ENCODE data around the gene DEUP1.
"Not testable (repeated sequence)": the region's sequence is repeated elsewhere in the genome, so short reads cannot be mapped to it uniquely, and the experiment has no call there.

Gene DEUP1

DNA sequence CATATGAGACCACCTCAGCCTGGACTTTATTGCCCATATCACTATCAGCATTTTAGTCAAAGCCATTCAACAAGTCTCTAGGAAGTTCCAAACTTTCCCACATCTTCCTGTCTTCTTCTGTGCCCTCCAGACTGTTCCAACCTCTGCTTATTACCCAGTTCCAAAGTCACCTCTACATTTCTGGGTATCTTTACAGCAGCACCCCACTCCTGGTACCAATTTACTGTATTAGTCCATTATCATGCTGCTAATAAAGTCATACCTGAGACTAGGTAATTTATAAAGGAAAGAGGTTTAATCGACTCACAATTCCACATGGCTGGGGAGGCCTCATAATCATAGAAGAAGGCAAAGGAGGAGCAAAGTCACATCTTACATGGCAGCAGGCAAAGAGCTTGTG lies 16.1 kb upstream of the DEUP1 start:
- not testable (repeated sequence) for H3K36me3 ChIP-seq (ENCODE audit: control insufficient read depth in 1 of 2, insufficient read depth in 2 of 2, low read length in 2 of 2); H3K4me3 ChIP-seq (ENCODE audit: low read depth in 1 of 2, low read length in 2 of 2); H3K9ac ChIP-seq (ENCODE audit: low read depth in 1 of 2, low read length in 2 of 2); H3K4me1 ChIP-seq (ENCODE audit: control insufficient read depth in 1 of 2, insufficient read depth in 2 of 2, low read length in 2 of 2); H3K27me3 ChIP-seq (ENCODE audit: control insufficient read depth in 1 of 2, insufficient read depth in 2 of 2, low read length in 2 of 2); H3K27ac ChIP-seq (ENCODE audit: low read depth, low read length)
- peaks cover 7 to 12% of the 10 kb centered on the region in 2 donors for H3K9me3 ChIP-seq (ENCODE audit: control insufficient read depth in 1 of 2, low read length in 2 of 2)

DNA sequence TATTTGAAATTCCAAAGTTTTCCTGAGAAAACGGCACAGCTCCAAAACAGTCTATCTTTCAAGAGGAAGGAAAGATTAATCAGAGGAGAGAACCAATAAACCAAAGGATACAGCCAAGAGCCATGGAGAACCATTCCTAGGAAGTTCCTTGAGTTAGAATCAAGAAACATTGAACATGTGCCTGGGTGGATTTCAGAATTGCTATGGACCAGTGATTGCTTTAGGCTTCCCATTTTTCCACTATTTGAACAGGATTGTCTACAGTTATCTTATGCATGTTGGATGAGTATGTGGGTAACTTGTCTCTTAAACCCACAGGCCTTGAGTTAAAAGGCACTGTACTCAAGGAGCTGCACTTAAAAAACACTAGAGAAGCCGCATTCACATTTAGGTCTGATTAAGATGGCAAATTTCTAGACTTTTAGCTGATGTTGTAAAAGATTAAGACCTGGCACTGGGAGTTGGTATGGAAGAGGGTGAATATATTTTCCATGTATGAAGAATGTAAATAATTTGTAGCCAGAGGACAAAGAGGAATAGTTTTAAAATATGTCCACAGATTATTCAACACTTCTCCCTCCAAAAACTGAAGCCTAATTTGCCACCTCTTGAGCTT lies 11.2 kb upstream of the DEUP1 start:
- Histone ChIP-seq H3K4me3 (ENCODE audit: low read depth in 1 of 2, low read length in 2 of 2) (no peak overlapping the region), H3K9ac (ENCODE audit: low read depth in 1 of 2, low read length in 2 of 2) (no peak overlapping the region), H3K9me3 (ENCODE audit: control insufficient read depth in 1 of 2, low read length in 2 of 2) (peaks cover 6 to 10% of the 10 kb centered on the region in 2 donors), H3K36me3 (ENCODE audit: control insufficient read depth in 1 of 2, insufficient read depth in 2 of 2, low read length in 2 of 2) (no peaks in the 10 kb centered on the region), H3K27me3 (ENCODE audit: control insufficient read depth in 1 of 2, insufficient read depth in 2 of 2, low read length in 2 of 2) (no peaks in the 10 kb centered on the region), H3K27ac (ENCODE audit: low read depth, low read length) (no peak overlapping the region), H3K4me1 (ENCODE audit: control insufficient read depth in 1 of 2, insufficient read depth in 2 of 2, low read length in 2 of 2) (no peaks in the 10 kb centered on the region)

DNA sequence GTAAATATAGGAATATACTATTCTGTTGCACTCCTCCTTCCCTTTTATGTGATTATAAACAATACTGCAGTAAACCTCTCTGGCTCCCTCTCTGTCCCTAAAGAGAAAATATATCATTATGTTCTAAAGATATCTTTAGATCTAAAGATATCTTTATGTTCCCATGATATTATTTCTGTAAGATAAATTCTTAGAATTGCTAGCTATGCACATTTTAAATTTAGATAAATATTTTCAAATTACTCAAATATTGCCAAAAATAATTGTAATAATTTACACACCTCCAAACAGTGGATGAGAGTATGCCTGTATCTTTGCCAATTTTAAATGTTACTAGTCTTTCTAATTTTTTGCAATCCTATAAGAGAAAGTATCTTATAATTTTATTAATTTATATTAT lies 10.3 kb upstream of the DEUP1 start:
- Histone ChIP-seq H3K4me1 (ENCODE audit: control insufficient read depth in 1 of 2, insufficient read depth in 2 of 2, low read length in 2 of 2) (no peaks in the 10 kb centered on the region), H3K27me3 (ENCODE audit: control insufficient read depth in 1 of 2, insufficient read depth in 2 of 2, low read length in 2 of 2) (no peaks in the 10 kb centered on the region), H3K9ac (ENCODE audit: low read depth in 1 of 2, low read length in 2 of 2) (no peak overlapping the region), H3K4me3 (ENCODE audit: low read depth in 1 of 2, low read length in 2 of 2) (no peak overlapping the region), H3K36me3 (ENCODE audit: control insufficient read depth in 1 of 2, insufficient read depth in 2 of 2, low read length in 2 of 2) (no peaks in the 10 kb centered on the region), H3K27ac (ENCODE audit: low read depth, low read length) (no peak overlapping the region), H3K9me3 (ENCODE audit: control insufficient read depth in 1 of 2, low read length in 2 of 2) (peaks cover under 1 to 6% of the 10 kb centered on the region in 2 donors)

DNA sequence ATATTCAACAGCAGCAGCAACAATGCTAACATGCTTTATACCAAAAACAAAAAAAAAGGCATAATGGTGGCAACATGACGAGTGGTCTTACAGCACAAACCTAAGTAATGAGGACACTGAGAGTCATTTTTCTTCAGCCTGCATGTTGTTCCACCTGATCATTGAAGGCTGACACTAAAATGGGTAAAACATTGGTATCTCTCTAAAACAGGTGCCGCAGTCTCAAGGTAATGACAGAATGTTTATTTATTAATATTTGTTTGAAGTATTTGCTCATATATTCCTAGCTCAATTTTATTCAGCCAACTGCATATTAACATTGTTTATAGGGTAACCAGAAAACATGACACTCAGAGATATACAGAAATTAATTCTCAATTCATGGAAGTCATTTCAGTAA lies 8.3 kb upstream of the DEUP1 start:
- Histone ChIP-seq H3K27ac (ENCODE audit: low read depth, low read length) (no peak overlapping the region), H3K4me3 (ENCODE audit: low read depth in 1 of 2, low read length in 2 of 2) (no peak overlapping the region), H3K36me3 (ENCODE audit: control insufficient read depth in 1 of 2, insufficient read depth in 2 of 2, low read length in 2 of 2) (no peaks in the 10 kb centered on the region), H3K27me3 (ENCODE audit: control insufficient read depth in 1 of 2, insufficient read depth in 2 of 2, low read length in 2 of 2) (no peaks in the 10 kb centered on the region), H3K9ac (ENCODE audit: low read depth in 1 of 2, low read length in 2 of 2) (no peak overlapping the region), H3K9me3 (ENCODE audit: control insufficient read depth in 1 of 2, low read length in 2 of 2) (peaks cover 0 to 6% of the 10 kb centered on the region in 2 donors), H3K4me1 (ENCODE audit: control insufficient read depth in 1 of 2, insufficient read depth in 2 of 2, low read length in 2 of 2) (no peaks in the 10 kb centered on the region)

DNA sequence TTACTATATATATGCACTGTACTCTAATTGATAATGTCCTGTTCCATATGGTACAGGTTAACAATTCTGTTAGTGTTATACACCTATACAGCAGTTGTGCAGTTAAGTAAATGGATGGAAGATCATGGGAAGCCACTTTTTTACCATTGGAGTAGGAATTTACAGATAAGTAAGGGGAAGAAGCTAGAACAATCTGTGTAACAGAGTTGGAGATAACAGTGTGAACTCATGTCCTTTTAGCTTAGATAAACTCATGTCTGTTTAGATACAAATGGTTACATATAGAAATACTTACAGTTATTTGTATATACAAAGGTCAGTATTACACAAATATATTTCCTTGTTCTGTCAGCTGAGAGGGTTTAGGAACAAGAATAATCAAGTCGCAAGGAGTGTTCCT lies 6.8 kb upstream of the DEUP1 start:
- Histone ChIP-seq H3K27me3 (ENCODE audit: control insufficient read depth in 1 of 2, insufficient read depth in 2 of 2, low read length in 2 of 2) (no peaks in the 10 kb centered on the region), H3K27ac (ENCODE audit: low read depth, low read length) (no peak overlapping the region), H3K4me3 (ENCODE audit: low read depth in 1 of 2, low read length in 2 of 2) (no peak overlapping the region)

DNA sequence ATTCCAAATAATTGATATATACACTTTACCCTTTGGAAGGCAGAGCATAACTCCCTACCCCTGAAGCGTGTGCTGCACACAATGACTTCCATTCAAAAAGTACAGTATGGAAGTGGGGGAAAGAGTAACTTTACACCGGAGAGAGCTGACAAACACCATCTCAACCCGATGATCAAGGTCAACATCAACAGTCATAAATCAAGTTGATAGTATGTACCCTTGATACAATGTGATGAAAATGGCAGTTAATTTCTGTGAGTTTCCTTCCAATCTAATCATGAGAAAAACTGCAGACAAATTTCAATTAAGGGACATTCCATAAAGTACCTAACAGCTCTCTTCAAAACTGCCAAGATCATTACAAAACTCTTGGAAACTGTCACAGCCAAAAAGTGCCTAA lies 6.0 kb upstream of the DEUP1 start:
- no peaks in the 10 kb centered on the region for H3K4me1 ChIP-seq (ENCODE audit: control insufficient read depth in 1 of 2, insufficient read depth in 2 of 2, low read length in 2 of 2)
- H3K9ac ChIP-seq (ENCODE audit: low read depth in 1 of 2, low read length in 2 of 2), result no peak overlapping the region
- no peaks in the 10 kb centered on the region for H3K9me3 ChIP-seq (ENCODE audit: control insufficient read depth in 1 of 2, low read length in 2 of 2)
- no peaks in the 10 kb centered on the region for H3K27me3 ChIP-seq (ENCODE audit: control insufficient read depth in 1 of 2, insufficient read depth in 2 of 2, low read length in 2 of 2)
- no peaks in the 10 kb centered on the region for H3K36me3 ChIP-seq (ENCODE audit: control insufficient read depth in 1 of 2, insufficient read depth in 2 of 2, low read length in 2 of 2)
- H3K4me3 ChIP-seq (ENCODE audit: low read depth in 1 of 2, low read length in 2 of 2), result no peak overlapping the region
- H3K27ac ChIP-seq (ENCODE audit: low read depth, low read length), result no peak overlapping the region

More for the DNA sequence above, 6.8 kb upstream of the DEUP1 start:
- H3K9ac ChIP-seq (ENCODE audit: low read depth in 1 of 2, low read length in 2 of 2), result no peak overlapping the region
- no peaks in the 10 kb centered on the region for H3K4me1 ChIP-seq (ENCODE audit: control insufficient read depth in 1 of 2, insufficient read depth in 2 of 2, low read length in 2 of 2)
- no peaks in the 10 kb centered on the region for H3K36me3 ChIP-seq (ENCODE audit: control insufficient read depth in 1 of 2, insufficient read depth in 2 of 2, low read length in 2 of 2)
- H3K9me3 ChIP-seq (ENCODE audit: control insufficient read depth in 1 of 2, low read length in 2 of 2), result peaks cover 0 to 6% of the 10 kb centered on the region in 2 donors

DNA sequence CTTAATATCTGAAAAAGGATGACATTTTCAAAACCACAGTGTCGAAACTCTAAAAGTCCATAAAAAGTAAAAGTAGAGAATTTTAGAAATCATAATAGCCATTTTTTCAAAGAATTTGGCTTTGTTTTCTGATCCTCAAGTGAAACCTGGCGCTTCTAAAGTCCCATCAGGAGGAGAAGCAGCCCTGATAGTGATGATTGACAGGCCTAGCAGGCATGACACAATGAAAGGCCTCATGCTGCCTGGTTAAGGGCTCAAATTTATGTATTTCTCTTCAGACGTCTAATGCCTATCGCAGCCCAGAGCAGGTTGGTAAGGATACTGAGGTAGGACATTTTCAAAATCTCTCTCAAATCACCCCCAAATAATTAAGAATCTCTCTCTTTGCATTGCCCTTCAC lies 3.9 kb upstream of the DEUP1 start:
- H3K9me3 ChIP-seq (ENCODE audit: control insufficient read depth in 1 of 2, low read length in 2 of 2), result no peaks in the 10 kb centered on the region
- no peak overlapping the region for H3K9ac ChIP-seq (ENCODE audit: low read depth in 1 of 2, low read length in 2 of 2)
- H3K4me1 ChIP-seq (ENCODE audit: control insufficient read depth in 1 of 2, insufficient read depth in 2 of 2, low read length in 2 of 2), result no peaks in the 10 kb centered on the region
- no peak overlapping the region for H3K4me3 ChIP-seq (ENCODE audit: low read depth in 1 of 2, low read length in 2 of 2)
- no peaks in the 10 kb centered on the region for H3K36me3 ChIP-seq (ENCODE audit: control insufficient read depth in 1 of 2, insufficient read depth in 2 of 2, low read length in 2 of 2)
- no peak overlapping the region for H3K27ac ChIP-seq (ENCODE audit: low read depth, low read length)
- peaks cover 0 to 6% of the 10 kb centered on the region in 2 donors for H3K27me3 ChIP-seq (ENCODE audit: control insufficient read depth in 1 of 2, insufficient read depth in 2 of 2, low read length in 2 of 2)

DNA sequence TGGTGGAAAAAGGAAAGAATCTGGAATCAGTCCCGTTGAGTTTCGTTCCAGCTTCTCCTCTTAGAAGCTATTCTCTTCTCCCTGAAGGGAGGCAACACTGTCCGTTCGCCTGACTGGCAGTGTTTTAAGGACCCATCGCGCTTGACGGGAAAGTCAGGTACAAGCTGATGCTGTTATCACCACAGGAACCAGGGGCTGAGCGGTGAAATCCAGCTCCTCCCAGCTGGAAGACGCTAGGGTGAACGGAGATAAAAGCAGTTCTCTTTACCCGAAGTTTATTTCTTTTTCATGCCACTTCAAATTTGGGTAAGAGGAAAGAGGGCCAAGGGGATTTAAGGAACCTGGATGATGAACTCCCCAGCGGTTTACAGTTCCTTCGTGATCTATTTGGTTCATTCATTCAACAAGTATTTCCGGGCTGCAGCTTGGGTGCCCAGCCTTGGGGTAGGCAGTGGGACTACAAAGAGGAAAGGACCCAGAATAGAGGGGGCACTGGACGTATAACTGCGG lies 551 bp upstream of the DEUP1 start:
- peaks cover 0 to 6% of the 10 kb centered on the region in 2 donors for H3K27me3 ChIP-seq (ENCODE audit: control insufficient read depth in 1 of 2, insufficient read depth in 2 of 2, low read length in 2 of 2)
- no peaks in the 10 kb centered on the region for H3K9me3 ChIP-seq (ENCODE audit: control insufficient read depth in 1 of 2, low read length in 2 of 2)
- H3K4me1 ChIP-seq (ENCODE audit: control insufficient read depth in 1 of 2, insufficient read depth in 2 of 2, low read length in 2 of 2), result no peaks in the 10 kb centered on the region
- H3K27ac ChIP-seq (ENCODE audit: low read depth, low read length), result no peak overlapping the region
- no peaks in the 10 kb centered on the region for H3K36me3 ChIP-seq (ENCODE audit: control insufficient read depth in 1 of 2, insufficient read depth in 2 of 2, low read length in 2 of 2)
- H3K4me3 ChIP-seq (ENCODE audit: low read depth in 1 of 2, low read length in 2 of 2), result peak overlapping the region; percentile 54 to 57
- no peak overlapping the region for H3K9ac ChIP-seq (ENCODE audit: low read depth in 1 of 2, low read length in 2 of 2)

DNA sequence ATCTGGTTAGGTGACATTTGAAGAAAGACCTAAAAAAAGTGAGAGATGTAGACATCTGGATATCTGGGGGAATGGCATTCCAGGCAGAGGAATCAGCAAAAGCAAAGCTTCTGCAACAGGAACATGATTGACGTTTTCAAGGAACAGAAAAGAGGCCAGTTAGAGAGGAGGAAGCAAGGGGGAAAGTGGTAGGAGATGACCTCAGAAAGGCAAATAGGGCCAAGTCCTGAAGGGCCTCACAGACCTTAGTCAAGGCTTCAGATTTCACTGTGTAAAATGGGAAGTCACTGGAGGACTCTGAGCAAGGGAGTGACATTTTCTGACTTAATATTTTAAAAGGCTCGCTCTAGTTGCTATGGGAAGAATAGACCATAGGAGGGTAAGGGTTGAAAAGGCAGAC lies 9.7 kb downstream of the DEUP1 start:
- Histone ChIP-seq H3K27me3 (ENCODE audit: control insufficient read depth in 1 of 2, insufficient read depth in 2 of 2, low read length in 2 of 2) (no peaks in the 10 kb centered on the region), H3K9ac (ENCODE audit: low read depth in 1 of 2, low read length in 2 of 2) (no peak overlapping the region), H3K4me1 (ENCODE audit: control insufficient read depth in 1 of 2, insufficient read depth in 2 of 2, low read length in 2 of 2) (no peaks in the 10 kb centered on the region)

DNA sequence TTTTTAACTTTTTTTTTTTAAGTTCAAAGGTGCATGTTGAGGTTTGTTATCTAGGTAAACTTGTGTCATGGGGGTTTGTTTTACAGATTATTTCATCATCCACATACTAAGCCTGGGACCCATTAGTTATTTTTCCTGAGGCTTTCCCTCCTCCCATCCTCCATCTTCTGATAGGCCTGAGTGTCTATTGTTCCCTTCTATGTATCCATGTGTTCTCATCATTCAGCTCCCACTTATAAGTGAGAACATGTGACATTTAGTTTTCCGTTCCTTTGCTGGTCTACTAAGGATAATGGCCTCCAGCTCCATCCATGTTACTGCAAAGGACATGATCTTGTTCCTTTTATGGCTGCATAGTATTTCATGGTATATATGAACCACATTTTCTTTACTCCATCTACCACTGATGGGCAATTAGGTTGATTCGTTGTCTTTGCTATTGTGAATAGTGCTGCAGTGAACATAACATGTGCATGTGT lies 14.4 kb downstream of the DEUP1 start:
- H3K4me1 ChIP-seq (ENCODE audit: control insufficient read depth in 1 of 2, insufficient read depth in 2 of 2, low read length in 2 of 2), result no peaks in the 10 kb centered on the region
- no peak overlapping the region for H3K27ac ChIP-seq (ENCODE audit: low read depth, low read length)
- no peak overlapping the region for H3K4me3 ChIP-seq (ENCODE audit: low read depth in 1 of 2, low read length in 2 of 2)
- H3K9ac ChIP-seq (ENCODE audit: low read depth in 1 of 2, low read length in 2 of 2), result no peak overlapping the region
- H3K36me3 ChIP-seq (ENCODE audit: control insufficient read depth in 1 of 2, insufficient read depth in 2 of 2, low read length in 2 of 2), result no peaks in the 10 kb centered on the region
- H3K9me3 ChIP-seq (ENCODE audit: control insufficient read depth in 1 of 2, low read length in 2 of 2), result no peaks in the 10 kb centered on the region
- no peaks in the 10 kb centered on the region for H3K27me3 ChIP-seq (ENCODE audit: control insufficient read depth in 1 of 2, insufficient read depth in 2 of 2, low read length in 2 of 2)

More for the DNA sequence above, 9.7 kb downstream of the DEUP1 start:
- Histone ChIP-seq H3K4me3 (ENCODE audit: low read depth in 1 of 2, low read length in 2 of 2) (no peak overlapping the region), H3K9me3 (ENCODE audit: control insufficient read depth in 1 of 2, low read length in 2 of 2) (no peaks in the 10 kb centered on the region), H3K36me3 (ENCODE audit: control insufficient read depth in 1 of 2, insufficient read depth in 2 of 2, low read length in 2 of 2) (no peaks in the 10 kb centered on the region), H3K27ac (ENCODE audit: low read depth, low read length) (no peak overlapping the region)
